GM23338 (cell line): ENCODE results near the gene CTSG.

ENCODE experiments used
- CTCF ChIP-seq, 2 experiments: fragments of 200-600 bp in 1 of 2; sonication (generic) in 1 of 2; conservative IDR thresholded peaks; 2 replicates each; pipeline versions ENCODE4 v1.5.1 to v1.6.1; 2016 to 2017; ENCODE audit warnings: antibody characterized with exemption in 2 of 2, low read depth in 2 of 2, mild to moderate bottlenecking in 2 of 2, moderate library complexity in 1 of 2
- EZH2 ChIP-seq: fragments of 200-600 bp; sonication (generic); IDR thresholded peaks from one replicate; pipeline ENCODE4 v1.8.0; 2017; ENCODE audit warnings: antibody characterized with exemption, mild to moderate bottlenecking, low read depth; ENCODE audit not compliant: unreplicated experiment
- POLR2AphosphoS5 ChIP-seq: IDR thresholded peaks from 2 replicates; pipeline ENCODE4 v1.6.1; 2016; ENCODE audit warnings: antibody characterized with exemption, low read depth
- ZNF331 ChIP-seq: fragments of 250-450 bp; sonication (Bioruptor Pico); IDR thresholded peaks from 2 replicates; pipeline ENCODE4 v1.5.0; 2020; ENCODE audit warnings: low read depth, mild to moderate bottlenecking, moderate library complexity

DNA sequence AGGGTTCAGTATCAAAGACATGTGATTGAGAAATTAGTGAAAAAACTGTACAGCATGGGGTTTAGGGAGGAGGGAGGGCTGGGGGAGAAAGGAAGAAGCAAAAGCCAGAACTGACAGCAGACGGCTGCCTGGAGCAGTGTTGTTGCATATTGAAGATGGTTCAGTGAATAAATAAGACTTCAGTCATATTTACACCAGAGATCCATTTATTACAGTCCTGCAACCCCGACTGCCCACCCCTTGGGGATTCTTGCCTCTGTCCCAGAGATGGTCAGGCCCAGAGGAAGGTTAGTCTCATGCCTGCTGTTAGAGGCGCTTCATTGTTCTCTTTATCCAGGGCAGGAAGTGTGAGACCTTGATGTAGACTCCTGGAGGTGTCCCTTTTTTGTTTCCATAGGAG is 30.2 kb upstream of the CTSG start:
- TF ChIP-seq CTCF (conservative IDR thresholded peaks at IDR 0.05; ENCODE audit: low read depth in 2 of 2) (no peak), EZH2 (no peak), POLR2AphosphoS5 (no peak), ZNF331 (CRISPR knock-in tag) (no peak)
